ENCODE measurements around the gene XKR3.

Gene XKR3

DNA sequence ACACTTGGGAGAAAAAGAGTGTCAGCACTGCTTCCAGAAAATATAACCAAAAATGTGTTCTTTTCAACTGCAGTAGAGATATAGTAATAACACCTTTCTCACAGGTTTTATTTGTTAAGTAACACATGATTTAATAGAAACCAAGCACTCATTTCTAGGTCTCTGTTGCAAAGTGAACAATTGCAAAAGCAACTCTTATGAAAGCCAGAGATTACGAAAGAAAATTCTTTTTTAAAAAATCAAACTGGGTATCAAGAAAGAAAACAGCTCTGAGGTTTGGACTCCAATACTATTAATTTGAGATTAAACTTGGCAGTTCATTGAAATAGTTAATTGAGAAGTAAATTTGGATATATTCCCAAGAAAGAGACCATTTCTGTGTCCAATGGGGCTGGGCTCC is 9.8 kb upstream of the XKR3 start:
- Histone ChIP-seq H3K36me3 (ENCODE audit: control insufficient read depth in 1 of 2, insufficient read depth in 2 of 2, low read length in 2 of 2) (no peaks in the 10 kb centered on the region), H3K27me3 (ENCODE audit: low read depth, low read length) (no peaks in the 10 kb centered on the region), H3K4me3 (ENCODE audit: low read depth in 1 of 2, low read length in 2 of 2) (no peak overlapping the region), H3K9me3 (ENCODE audit: control insufficient read depth in 1 of 2, low read length in 2 of 2) (no peaks in the 10 kb centered on the region), H3K4me1 (ENCODE audit: control insufficient read depth in 1 of 2, insufficient read depth in 2 of 2, low read length in 2 of 2) (no peaks in the 10 kb centered on the region), H3K27ac (ENCODE audit: low read length) (no peak overlapping the region)

GRCh38 chr22:16831257-16831656 is 6.0 kb upstream of the XKR3 start:
- H3K4me1 ChIP-seq (ENCODE audit: control insufficient read depth in 1 of 2, insufficient read depth in 2 of 2, low read length in 2 of 2): no peaks in the 10 kb centered on the region
- no peak overlapping the region for H3K4me3 ChIP-seq (ENCODE audit: low read depth in 1 of 2, low read length in 2 of 2)
- no peaks in the 10 kb centered on the region for H3K9me3 ChIP-seq (ENCODE audit: control insufficient read depth in 1 of 2, low read length in 2 of 2)
- no peak overlapping the region for H3K27ac ChIP-seq (ENCODE audit: low read length)
- no peaks in the 10 kb centered on the region for H3K36me3 ChIP-seq (ENCODE audit: control insufficient read depth in 1 of 2, insufficient read depth in 2 of 2, low read length in 2 of 2)
- H3K27me3 ChIP-seq (ENCODE audit: low read depth, low read length): no peaks in the 10 kb centered on the region

GRCh38 chr22:16829985-16830384 is 4.8 kb upstream of the XKR3 start:
- Histone ChIP-seq H3K4me1 (ENCODE audit: control insufficient read depth in 1 of 2, insufficient read depth in 2 of 2, low read length in 2 of 2) (no peaks in the 10 kb centered on the region), H3K27ac (ENCODE audit: low read length) (no peak overlapping the region), H3K27me3 (ENCODE audit: low read depth, low read length) (no peaks in the 10 kb centered on the region), H3K36me3 (ENCODE audit: control insufficient read depth in 1 of 2, insufficient read depth in 2 of 2, low read length in 2 of 2) (no peaks in the 10 kb centered on the region), H3K4me3 (ENCODE audit: low read depth in 1 of 2, low read length in 2 of 2) (no peak overlapping the region), H3K9me3 (ENCODE audit: control insufficient read depth in 1 of 2, low read length in 2 of 2) (no peaks in the 10 kb centered on the region)

GRCh38 chr22:16828876-16829275 is 3.7 kb upstream of the XKR3 start:
- Histone ChIP-seq H3K4me1 (ENCODE audit: control insufficient read depth in 1 of 2, insufficient read depth in 2 of 2, low read length in 2 of 2) (no peaks in the 10 kb centered on the region), H3K36me3 (ENCODE audit: control insufficient read depth in 1 of 2, insufficient read depth in 2 of 2, low read length in 2 of 2) (no peaks in the 10 kb centered on the region), H3K27me3 (ENCODE audit: low read depth, low read length) (no peaks in the 10 kb centered on the region), H3K4me3 (ENCODE audit: low read depth in 1 of 2, low read length in 2 of 2) (no peak overlapping the region), H3K9me3 (ENCODE audit: control insufficient read depth in 1 of 2, low read length in 2 of 2) (no peaks in the 10 kb centered on the region), H3K27ac (ENCODE audit: low read length) (no peak overlapping the region)

GRCh38 chr22:16827506-16827905 is 2.3 kb upstream of the XKR3 start:
- no peak overlapping the region for H3K4me3 ChIP-seq (ENCODE audit: low read depth in 1 of 2, low read length in 2 of 2)
- no peaks in the 10 kb centered on the region for H3K27me3 ChIP-seq (ENCODE audit: low read depth, low read length)
- peaks cover 0 to 3% of the 10 kb centered on the region in 2 donors for H3K9me3 ChIP-seq (ENCODE audit: control insufficient read depth in 1 of 2, low read length in 2 of 2)
- no peaks in the 10 kb centered on the region for H3K4me1 ChIP-seq (ENCODE audit: control insufficient read depth in 1 of 2, insufficient read depth in 2 of 2, low read length in 2 of 2)
- H3K27ac ChIP-seq (ENCODE audit: low read length): no peak overlapping the region
- no peaks in the 10 kb centered on the region for H3K36me3 ChIP-seq (ENCODE audit: control insufficient read depth in 1 of 2, insufficient read depth in 2 of 2, low read length in 2 of 2)

GRCh38 chr22:16819249-16819648 is 6.0 kb downstream of the XKR3 start:
- Histone ChIP-seq H3K4me3 (ENCODE audit: low read depth in 1 of 2, low read length in 2 of 2) (no peak overlapping the region), H3K27me3 (ENCODE audit: low read depth, low read length) (no peaks in the 10 kb centered on the region), H3K4me1 (ENCODE audit: control insufficient read depth in 1 of 2, insufficient read depth in 2 of 2, low read length in 2 of 2) (no peaks in the 10 kb centered on the region), H3K9me3 (ENCODE audit: control insufficient read depth in 1 of 2, low read length in 2 of 2) (peaks cover 3 to 7% of the 10 kb centered on the region in 2 donors), H3K36me3 (ENCODE audit: control insufficient read depth in 1 of 2, insufficient read depth in 2 of 2, low read length in 2 of 2) (no peaks in the 10 kb centered on the region), H3K27ac (ENCODE audit: low read length) (no peak overlapping the region)

GRCh38 chr22:16818538-16818937 is 6.7 kb downstream of the XKR3 start:
- H3K27ac ChIP-seq (ENCODE audit: low read length): no peak overlapping the region
- no peaks in the 10 kb centered on the region for H3K36me3 ChIP-seq (ENCODE audit: control insufficient read depth in 1 of 2, insufficient read depth in 2 of 2, low read length in 2 of 2)
- H3K4me3 ChIP-seq (ENCODE audit: low read depth in 1 of 2, low read length in 2 of 2): no peak overlapping the region
- H3K4me1 ChIP-seq (ENCODE audit: control insufficient read depth in 1 of 2, insufficient read depth in 2 of 2, low read length in 2 of 2): no peaks in the 10 kb centered on the region
- H3K27me3 ChIP-seq (ENCODE audit: low read depth, low read length): no peaks in the 10 kb centered on the region
- H3K9me3 ChIP-seq (ENCODE audit: control insufficient read depth in 1 of 2, low read length in 2 of 2): peaks cover 3 to 7% of the 10 kb centered on the region in 2 donors

- no peaks in the 10 kb centered on the region for H3K27me3 ChIP-seq (ENCODE audit: low read depth, low read length)
- no peak overlapping the region for H3K27ac ChIP-seq (ENCODE audit: low read length)
- H3K36me3 ChIP-seq (ENCODE audit: control insufficient read depth in 1 of 2, insufficient read depth in 2 of 2, low read length in 2 of 2): no peaks in the 10 kb centered on the region
- no peak overlapping the region for H3K4me3 ChIP-seq (ENCODE audit: low read depth in 1 of 2, low read length in 2 of 2)
- no peaks in the 10 kb centered on the region for H3K4me1 ChIP-seq (ENCODE audit: control insufficient read depth in 1 of 2, insufficient read depth in 2 of 2, low read length in 2 of 2)
- peaks cover 0 to 7% of the 10 kb centered on the region in 2 donors for H3K9me3 ChIP-seq (ENCODE audit: control insufficient read depth in 1 of 2, low read length in 2 of 2)
These were observed 10.1 kb downstream of the XKR3 start for GRCh38 chr22:16815073-16815472.

DNA sequence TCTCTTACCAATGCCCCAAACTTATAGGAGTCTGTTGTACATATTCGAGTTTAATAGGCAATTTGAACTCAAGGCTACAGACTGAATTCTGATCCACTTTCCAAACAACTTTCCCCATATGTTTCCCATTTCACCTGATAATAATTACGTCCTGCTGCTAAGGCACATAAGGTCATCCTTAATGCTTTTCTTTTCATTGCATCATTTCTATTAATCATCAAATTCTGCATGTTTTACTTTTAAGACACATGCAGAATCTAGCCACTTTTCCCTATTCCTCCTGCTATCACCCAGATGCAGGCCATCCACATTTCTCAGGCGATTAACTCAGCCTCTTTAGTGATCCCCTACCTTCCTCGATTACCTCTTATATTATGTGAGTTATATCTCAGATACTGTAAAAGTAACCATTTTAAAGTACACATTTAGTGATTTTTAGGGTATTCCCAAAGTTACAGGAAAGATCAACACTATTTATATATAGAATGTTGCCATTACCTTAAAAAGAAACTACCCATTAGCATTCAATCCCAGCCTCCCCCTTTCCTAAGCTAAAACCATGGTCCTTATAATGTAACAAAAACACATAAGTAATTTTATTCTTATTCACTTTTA is 14.9 kb downstream of the XKR3 start:
- Histone ChIP-seq H3K27me3 (ENCODE audit: low read depth, low read length) (no peaks in the 10 kb centered on the region), H3K9me3 (ENCODE audit: control insufficient read depth in 1 of 2, low read length in 2 of 2) (peaks cover 0 to 6% of the 10 kb centered on the region in 2 donors), H3K27ac (ENCODE audit: low read length) (no peak overlapping the region), H3K4me3 (ENCODE audit: low read depth in 1 of 2, low read length in 2 of 2) (no peak overlapping the region), H3K36me3 (ENCODE audit: control insufficient read depth in 1 of 2, insufficient read depth in 2 of 2, low read length in 2 of 2) (no peaks in the 10 kb centered on the region), H3K4me1 (ENCODE audit: control insufficient read depth in 1 of 2, insufficient read depth in 2 of 2, low read length in 2 of 2) (no peaks in the 10 kb centered on the region)

DNA sequence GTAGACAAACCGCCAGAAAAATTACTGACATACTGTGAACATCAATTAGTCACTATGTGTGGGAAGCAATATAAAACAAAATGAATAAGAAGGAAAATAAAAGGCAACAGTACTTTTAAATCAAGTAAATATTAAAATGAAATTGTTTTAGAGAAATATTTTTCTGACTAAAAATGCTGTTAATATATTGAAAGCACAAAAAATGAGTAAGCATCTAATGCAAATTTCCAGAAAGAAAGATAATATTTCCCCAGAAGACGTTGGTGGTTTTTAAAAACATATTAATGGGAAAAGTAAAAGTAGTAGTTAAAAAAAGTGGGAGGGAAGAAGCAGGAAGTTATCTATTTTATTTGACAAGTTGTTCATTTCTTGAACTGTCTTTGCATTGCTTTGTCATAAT is 16.5 kb downstream of the XKR3 start:
- H3K36me3 ChIP-seq (ENCODE audit: control insufficient read depth in 1 of 2, insufficient read depth in 2 of 2, low read length in 2 of 2): no peaks in the 10 kb centered on the region
- no peak overlapping the region for H3K27ac ChIP-seq (ENCODE audit: low read length)
- H3K9me3 ChIP-seq (ENCODE audit: control insufficient read depth in 1 of 2, low read length in 2 of 2): no peaks in the 10 kb centered on the region
- no peaks in the 10 kb centered on the region for H3K4me1 ChIP-seq (ENCODE audit: control insufficient read depth in 1 of 2, insufficient read depth in 2 of 2, low read length in 2 of 2)
- no peak overlapping the region for H3K4me3 ChIP-seq (ENCODE audit: low read depth in 1 of 2, low read length in 2 of 2)
- H3K27me3 ChIP-seq (ENCODE audit: low read depth, low read length): no peaks in the 10 kb centered on the region

DNA sequence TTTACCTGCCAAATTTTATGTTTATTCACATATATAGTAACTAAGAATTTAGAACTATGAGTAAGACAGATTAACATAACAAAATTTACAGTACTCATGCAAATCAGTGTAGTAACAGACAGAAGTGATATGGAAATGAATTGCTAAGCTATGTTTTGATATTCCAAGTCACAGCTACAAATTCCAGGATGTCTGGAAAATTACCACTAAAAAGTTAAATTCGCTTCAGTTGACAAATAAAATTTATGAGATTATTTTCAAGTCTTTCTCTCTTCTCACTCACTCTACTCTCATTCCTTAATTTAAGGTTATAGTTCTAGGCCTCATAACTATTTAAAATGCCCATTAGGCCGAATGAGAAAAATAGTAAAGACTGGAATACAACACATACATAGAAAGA is 18.1 kb downstream of the XKR3 start:
- H3K4me1 ChIP-seq (ENCODE audit: control insufficient read depth in 1 of 2, insufficient read depth in 2 of 2, low read length in 2 of 2): no peaks in the 10 kb centered on the region
- H3K27me3 ChIP-seq (ENCODE audit: low read depth, low read length): no peaks in the 10 kb centered on the region
- no peak overlapping the region for H3K4me3 ChIP-seq (ENCODE audit: low read depth in 1 of 2, low read length in 2 of 2)
- no peak overlapping the region for H3K27ac ChIP-seq (ENCODE audit: low read length)
- H3K36me3 ChIP-seq (ENCODE audit: control insufficient read depth in 1 of 2, insufficient read depth in 2 of 2, low read length in 2 of 2): no peaks in the 10 kb centered on the region
- H3K9me3 ChIP-seq (ENCODE audit: control insufficient read depth in 1 of 2, low read length in 2 of 2): no peaks in the 10 kb centered on the region

GRCh38 chr22:16806401-16806800 is 18.8 kb downstream of the XKR3 start:
- Histone ChIP-seq H3K9me3 (ENCODE audit: control insufficient read depth in 1 of 2, low read length in 2 of 2) (no peaks in the 10 kb centered on the region), H3K27ac (ENCODE audit: low read length) (no peak overlapping the region), H3K4me1 (ENCODE audit: control insufficient read depth in 1 of 2, insufficient read depth in 2 of 2, low read length in 2 of 2) (no peaks in the 10 kb centered on the region), H3K27me3 (ENCODE audit: low read depth, low read length) (no peaks in the 10 kb centered on the region), H3K36me3 (ENCODE audit: control insufficient read depth in 1 of 2, insufficient read depth in 2 of 2, low read length in 2 of 2) (no peaks in the 10 kb centered on the region), H3K4me3 (ENCODE audit: low read depth in 1 of 2, low read length in 2 of 2) (no peak overlapping the region)
